Measurements from ENCODE around the gene SAXO1. TPM values are rescaled to one million over a fixed set of nuclear protein-coding genes. Genes with fewer than 3 reads are reported as not detected.
A peak's percentile ranks its signal among the peaks of the same experiment; 100 is the strongest.
"Not testable (repeated sequence)": the region's sequence is repeated elsewhere in the genome, so short reads cannot be mapped to it uniquely, and the experiment has no call there.

SAXO1 gene
- total and polyA plus RNA-seq, 9 donors: 0.04 to 0.22 (median 0.11) TPM

DNA sequence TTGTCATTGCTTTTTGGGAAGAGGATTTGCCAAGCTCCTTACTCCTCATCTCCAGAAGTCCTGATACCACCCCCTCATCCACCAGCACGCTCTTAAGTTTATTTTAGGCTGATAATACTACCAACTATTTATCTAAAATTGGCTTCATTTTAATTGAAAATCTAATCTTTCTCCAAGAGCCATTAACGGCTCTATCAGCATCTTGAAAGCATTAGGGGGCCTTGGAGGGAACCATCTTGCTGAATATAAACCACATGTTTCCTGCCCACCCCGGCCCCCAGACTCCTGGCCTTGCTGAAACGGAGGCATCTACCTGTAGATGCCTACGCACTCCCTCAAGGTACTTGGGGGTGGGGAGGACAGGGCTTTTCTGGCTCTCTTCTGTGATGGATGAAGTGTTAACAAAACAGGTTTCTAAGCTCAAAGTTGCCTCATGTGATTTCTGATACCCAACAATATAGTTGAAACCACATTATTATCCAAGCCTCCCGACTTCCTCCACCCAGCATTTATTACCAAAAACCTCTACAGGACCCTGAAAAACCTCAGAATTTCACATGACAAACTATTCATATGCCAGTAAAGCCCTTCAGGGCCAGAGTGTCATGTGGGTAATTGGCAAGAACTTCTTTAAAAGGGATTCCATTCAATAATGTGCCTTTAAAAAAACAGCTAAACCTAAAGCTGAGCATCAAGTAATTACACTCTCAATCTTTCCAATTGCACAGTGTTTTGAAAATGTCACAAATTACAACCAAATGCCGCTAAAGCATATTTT lies 96.7 kb downstream of the SAXO1 start:
- 50% methylated on average over 1 of the region's 7 CpGs for WGBS (ENCODE audit: insufficient coverage)
- DNase-seq: no peak
- Histone ChIP-seq H3K4me1 (ENCODE audit: control insufficient read depth, insufficient read depth, low read length) (peaks cover 2% of the 10 kb centered on the region), H3K36me3 (ENCODE audit: control insufficient read depth, insufficient read depth, low read length) (no peaks in the 10 kb centered on the region), H3K27me3 (ENCODE audit: control insufficient read depth, insufficient read depth, low read length) (no peaks in the 10 kb centered on the region), H3K9me3 (replicated peaks; ENCODE audit: control insufficient read depth, low read depth, low read length) (no peaks in the 10 kb centered on the region), H3K27ac (ENCODE audit: low read length) (no peak overlapping the region), H3K4me3 (ENCODE audit: low read length) (no peak overlapping the region)

DNA sequence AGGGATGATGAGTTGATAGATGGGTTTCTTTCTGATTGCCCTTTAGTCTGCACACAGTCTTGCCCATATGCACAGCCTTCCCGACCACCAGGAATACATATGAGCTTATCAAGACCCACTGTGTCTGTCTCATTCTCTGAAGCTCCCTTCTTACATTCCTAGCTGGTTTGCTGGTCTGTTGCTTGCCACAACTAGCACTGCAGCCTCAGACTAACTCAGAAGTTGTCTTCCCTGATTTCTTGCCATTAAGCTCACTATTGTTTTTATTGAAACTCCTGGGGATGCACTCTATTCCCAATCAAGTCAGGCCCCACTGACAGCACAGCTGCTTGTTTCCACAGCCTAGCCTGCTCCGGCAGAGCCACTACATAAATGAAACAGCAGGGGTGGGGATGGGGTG lies 97.5 kb downstream of the SAXO1 start:
- 64% methylated on average over 1 of the region's 2 CpGs for WGBS (ENCODE audit: insufficient coverage)
- H3K9me3 ChIP-seq (replicated peaks; ENCODE audit: control insufficient read depth, low read depth, low read length): no peaks in the 10 kb centered on the region
- peaks cover 2% of the 10 kb centered on the region for H3K4me1 ChIP-seq (ENCODE audit: control insufficient read depth, insufficient read depth, low read length)
- H3K27ac ChIP-seq (ENCODE audit: low read length): no peak overlapping the region
- no peak overlapping the region for H3K4me3 ChIP-seq (ENCODE audit: low read length)
- DNase-seq: peak; percentile 30
- H3K27me3 ChIP-seq (ENCODE audit: control insufficient read depth, insufficient read depth, low read length): no peaks in the 10 kb centered on the region
- H3K36me3 ChIP-seq (ENCODE audit: control insufficient read depth, insufficient read depth, low read length): no peaks in the 10 kb centered on the region

DNA sequence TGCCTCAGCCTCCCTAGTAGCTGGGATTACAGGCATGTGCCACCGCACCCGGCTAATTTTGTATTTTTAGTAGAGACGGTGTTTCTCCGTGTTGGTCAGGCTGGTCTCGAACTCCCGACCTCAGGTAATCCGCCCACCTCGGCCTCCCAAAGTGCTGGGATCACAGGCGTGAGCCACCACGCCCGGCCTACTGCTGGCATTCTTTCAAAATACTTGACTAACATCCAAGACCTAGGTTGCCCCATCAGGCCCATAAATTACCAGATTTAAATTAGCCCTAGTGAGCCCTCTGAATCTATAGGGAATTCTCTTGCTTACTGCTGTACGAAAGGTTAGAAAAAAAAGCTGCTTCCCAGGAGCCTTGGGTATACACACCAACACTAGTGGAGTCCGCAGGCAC lies 102.4 kb downstream of the SAXO1 start:
- not testable (repeated sequence) for H3K4me3 ChIP-seq (ENCODE audit: low read length); H3K9me3 ChIP-seq (replicated peaks; ENCODE audit: control insufficient read depth, low read depth, low read length); H3K27me3 ChIP-seq (ENCODE audit: control insufficient read depth, insufficient read depth, low read length); H3K36me3 ChIP-seq (ENCODE audit: control insufficient read depth, insufficient read depth, low read length); H3K4me1 ChIP-seq (ENCODE audit: control insufficient read depth, insufficient read depth, low read length); DNase-seq; H3K27ac ChIP-seq (ENCODE audit: low read length)
- WGBS (ENCODE audit: insufficient coverage): 92% methylated on average over 7 of the region's 13 CpGs

GRCh38 chr9:18928711-18929110 lies 104.3 kb downstream of the SAXO1 start:
- Histone ChIP-seq H3K27me3 (ENCODE audit: control insufficient read depth, insufficient read depth, low read length) (no peaks in the 10 kb centered on the region), H3K36me3 (ENCODE audit: control insufficient read depth, insufficient read depth, low read length) (no peaks in the 10 kb centered on the region), H3K4me3 (ENCODE audit: low read length) (no peak overlapping the region), H3K4me1 (ENCODE audit: control insufficient read depth, insufficient read depth, low read length) (peaks cover 3% of the 10 kb centered on the region), H3K9me3 (replicated peaks; ENCODE audit: control insufficient read depth, low read depth, low read length) (no peaks in the 10 kb centered on the region), H3K27ac (ENCODE audit: low read length) (no peak overlapping the region)
- 47% methylated on average over 3 of the region's 7 CpGs for WGBS (ENCODE audit: insufficient coverage)
- DNase-seq: no peak

- Histone ChIP-seq H3K4me3 (ENCODE audit: low read length) (no peak overlapping the region), H3K4me1 (ENCODE audit: control insufficient read depth, insufficient read depth, low read length) (peaks cover 14% of the 10 kb centered on the region), H3K36me3 (ENCODE audit: control insufficient read depth, insufficient read depth, low read length) (no peaks in the 10 kb centered on the region), H3K27ac (ENCODE audit: low read length) (no peak overlapping the region), H3K9me3 (replicated peaks; ENCODE audit: control insufficient read depth, low read depth, low read length) (no peaks in the 10 kb centered on the region), H3K27me3 (ENCODE audit: control insufficient read depth, insufficient read depth, low read length) (no peaks in the 10 kb centered on the region)
- 71% methylated on average over 1 of the region's 3 CpGs for WGBS (ENCODE audit: insufficient coverage)
- no peak for DNase-seq
Measured at GRCh38 chr9:18926513-18926912, 106.5 kb downstream of the SAXO1 start.

DNA sequence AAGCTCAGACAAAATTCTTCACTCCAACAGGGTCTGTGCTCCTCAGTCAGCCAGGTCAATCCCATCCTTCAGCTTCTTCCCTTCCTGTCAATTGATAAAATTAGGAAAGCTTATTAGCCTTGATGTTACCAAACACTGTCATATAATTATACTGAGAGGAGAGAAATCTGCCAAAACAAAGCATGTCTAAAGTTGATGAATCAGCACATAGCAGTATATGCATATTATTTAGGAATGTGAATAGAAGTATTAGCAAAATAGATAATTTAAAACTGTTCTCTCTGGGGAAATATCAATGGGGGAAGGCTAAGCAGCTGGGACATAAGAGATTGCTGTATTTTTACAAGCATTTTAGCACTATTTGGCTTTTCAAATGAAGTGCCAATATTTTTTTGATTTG lies 107.1 kb downstream of the SAXO1 start:
- H3K9me3 ChIP-seq (replicated peaks; ENCODE audit: control insufficient read depth, low read depth, low read length): no peaks in the 10 kb centered on the region
- no peaks in the 10 kb centered on the region for H3K27me3 ChIP-seq (ENCODE audit: control insufficient read depth, insufficient read depth, low read length)
- no peaks in the 10 kb centered on the region for H3K36me3 ChIP-seq (ENCODE audit: control insufficient read depth, insufficient read depth, low read length)
- peaks cover 16% of the 10 kb centered on the region for H3K4me1 ChIP-seq (ENCODE audit: control insufficient read depth, insufficient read depth, low read length)
- no peak for DNase-seq
- H3K27ac ChIP-seq (ENCODE audit: low read length): no peak overlapping the region
- H3K4me3 ChIP-seq (ENCODE audit: low read length): no peak overlapping the region

- Histone ChIP-seq H3K27me3 (ENCODE audit: control insufficient read depth, insufficient read depth, low read length) (no peaks in the 10 kb centered on the region), H3K27ac (ENCODE audit: low read length) (no peak overlapping the region), H3K4me1 (ENCODE audit: control insufficient read depth, insufficient read depth, low read length) (peaks cover 18% of the 10 kb centered on the region), H3K4me3 (ENCODE audit: low read length) (no peak overlapping the region), H3K9me3 (replicated peaks; ENCODE audit: control insufficient read depth, low read depth, low read length) (no peaks in the 10 kb centered on the region), H3K36me3 (ENCODE audit: control insufficient read depth, insufficient read depth, low read length) (no peaks in the 10 kb centered on the region)
- 96% methylated on average over 4 of the region's 6 CpGs for WGBS (ENCODE audit: insufficient coverage)
- no peak for DNase-seq
Measured at GRCh38 chr9:18923671-18924430, 109.2 kb downstream of the SAXO1 start.

GRCh38 chr9:18923167-18923566 lies 109.8 kb downstream of the SAXO1 start:
- WGBS (ENCODE audit: insufficient coverage): no CpG with 5 or more reads among the region's 2 CpGs
- no peak for DNase-seq
- Histone ChIP-seq H3K4me3 (ENCODE audit: low read length) (no peak overlapping the region), H3K9me3 (replicated peaks; ENCODE audit: control insufficient read depth, low read depth, low read length) (no peaks in the 10 kb centered on the region), H3K27me3 (ENCODE audit: control insufficient read depth, insufficient read depth, low read length) (no peaks in the 10 kb centered on the region), H3K4me1 (ENCODE audit: control insufficient read depth, insufficient read depth, low read length) (peaks cover 18% of the 10 kb centered on the region), H3K36me3 (ENCODE audit: control insufficient read depth, insufficient read depth, low read length) (no peaks in the 10 kb centered on the region), H3K27ac (ENCODE audit: low read length) (no peak overlapping the region)

DNA sequence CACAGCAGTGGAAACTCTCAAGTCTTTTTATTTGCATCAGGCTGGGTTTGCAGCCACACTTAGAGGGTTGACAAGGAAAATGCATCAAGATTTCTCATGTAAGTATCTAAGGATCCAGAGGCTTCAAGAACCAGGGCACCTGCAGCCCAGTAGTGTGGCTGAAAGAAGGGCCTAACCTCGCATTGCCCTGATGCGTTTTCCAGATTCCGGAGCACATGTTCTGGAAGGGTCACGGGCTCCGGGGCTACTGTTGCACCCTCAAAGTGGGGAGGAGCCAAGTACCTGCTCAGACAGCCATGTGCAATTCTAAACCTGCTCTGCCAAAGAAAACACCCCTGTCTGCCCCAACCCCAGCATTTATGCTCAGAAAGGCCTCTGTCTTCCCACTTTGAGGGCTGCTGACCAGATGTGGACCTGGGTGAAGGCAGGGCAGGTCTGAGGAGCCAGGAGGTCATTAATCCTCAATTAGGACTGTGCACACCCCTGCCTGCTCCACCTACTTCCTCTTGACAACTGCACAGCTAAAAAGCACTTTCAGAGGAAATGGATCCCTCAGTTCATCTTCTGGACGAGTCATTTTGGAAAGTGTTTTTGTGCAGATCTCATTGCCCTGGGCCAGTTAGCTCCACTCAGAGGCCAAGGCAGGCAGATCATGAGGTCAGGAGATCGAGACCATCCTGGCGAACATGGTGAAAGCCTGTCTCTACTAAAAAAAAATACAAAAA lies 110.7 kb downstream of the SAXO1 start:
- Histone ChIP-seq H3K4me3 (ENCODE audit: low read length) (no peak overlapping the region), H3K9me3 (replicated peaks; ENCODE audit: control insufficient read depth, low read depth, low read length) (no peaks in the 10 kb centered on the region), H3K4me1 (ENCODE audit: control insufficient read depth, insufficient read depth, low read length) (peaks cover 18% of the 10 kb centered on the region), H3K27me3 (ENCODE audit: control insufficient read depth, insufficient read depth, low read length) (no peaks in the 10 kb centered on the region), H3K27ac (ENCODE audit: low read length) (peak overlapping the region; percentile 77), H3K36me3 (ENCODE audit: control insufficient read depth, insufficient read depth, low read length) (no peaks in the 10 kb centered on the region)
- 7% methylated on average over 2 of the region's 8 CpGs for WGBS (ENCODE audit: insufficient coverage)
- DNase-seq: peak; percentile 37

DNA sequence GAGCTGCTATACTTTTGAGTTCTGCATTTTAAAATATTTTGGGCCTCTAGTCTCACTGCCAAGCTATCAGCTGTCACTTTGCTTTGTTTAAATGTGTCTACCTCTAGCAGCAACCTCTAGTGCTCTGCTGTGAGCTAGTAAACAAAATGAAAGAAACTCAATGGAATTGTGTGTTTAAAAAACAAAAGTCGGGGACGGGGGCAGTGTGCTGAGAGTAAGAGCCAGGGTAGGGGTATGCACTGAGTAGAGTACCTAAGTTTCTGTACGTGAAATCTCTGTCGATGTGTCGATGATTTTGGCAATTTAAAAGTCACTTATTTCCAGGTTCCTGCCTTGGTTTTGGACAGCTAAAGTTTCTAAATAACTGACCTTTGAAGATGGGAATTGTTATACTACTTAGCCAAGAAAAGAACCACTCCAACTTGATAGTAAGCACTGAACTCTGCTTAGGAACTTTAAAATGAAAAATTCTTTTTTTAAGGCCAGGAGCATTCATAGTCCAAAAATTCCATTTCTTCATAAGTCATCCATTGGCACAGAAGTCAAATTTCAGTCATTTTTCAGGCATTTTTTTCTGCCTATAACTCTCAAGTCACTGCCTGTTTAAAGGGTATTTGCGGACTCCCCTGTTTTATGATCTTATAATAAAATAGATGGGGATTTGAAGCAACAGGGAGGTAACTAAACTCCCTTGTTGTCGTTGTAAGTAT lies 111.5 kb downstream of the SAXO1 start:
- peaks cover 18% of the 10 kb centered on the region for H3K4me1 ChIP-seq (ENCODE audit: control insufficient read depth, insufficient read depth, low read length)
- no peak overlapping the region for H3K4me3 ChIP-seq (ENCODE audit: low read length)
- peak; percentile 90 for DNase-seq

More for the DNA sequence above, 111.5 kb downstream of the SAXO1 start:
- H3K9me3 ChIP-seq (replicated peaks; ENCODE audit: control insufficient read depth, low read depth, low read length): no peaks in the 10 kb centered on the region
- H3K27me3 ChIP-seq (ENCODE audit: control insufficient read depth, insufficient read depth, low read length): no peaks in the 10 kb centered on the region
- 48% methylated on average over 3 of the region's 7 CpGs for WGBS (ENCODE audit: insufficient coverage)
- peak overlapping the region; percentile 81 for H3K27ac ChIP-seq (ENCODE audit: low read length)
- H3K36me3 ChIP-seq (ENCODE audit: control insufficient read depth, insufficient read depth, low read length): no peaks in the 10 kb centered on the region

All from muscle of leg (tissue), 11 donors.